GM10847 (cell line): Measurements from ENCODE around the gene EDDM3A.

Experiments used
- POLR2A ChIP-seq: IDR thresholded peaks from 2 replicates; pipeline ENCODE4 v1.6.1; 2011; ENCODE audit not compliant: insufficient read length; ENCODE audit errors: extremely low read depth

EDDM3A gene

DNA sequence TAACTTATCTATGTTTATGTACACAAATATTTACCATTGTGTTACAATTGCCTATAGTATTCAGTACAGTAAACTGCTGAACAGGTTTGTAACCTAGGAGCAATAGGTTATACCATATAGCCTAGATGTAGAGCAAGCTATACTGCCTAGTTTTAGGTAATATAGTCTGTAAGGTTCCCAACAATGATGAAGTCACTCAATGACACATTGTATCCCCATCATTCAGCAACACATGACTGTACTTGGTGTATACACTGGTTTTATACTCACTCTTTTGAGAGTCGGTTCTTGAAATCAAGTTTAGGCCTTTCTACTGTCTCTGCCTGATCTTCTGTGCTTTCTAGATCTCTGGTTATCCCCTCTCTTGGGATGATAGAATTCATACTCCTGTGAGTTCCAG, 51.5 kb downstream of the EDDM3A start:
- TF ChIP-seq POLR2A: no peak
